Effector memory CD4-positive, alpha-beta T cell (primary cell): Measurements from ENCODE around the gene OSBPL1A.

Source experiments
- DNase-seq, 3 donors: peaks; one replicate each; pipeline ENCODE4 v3.0.0-alpha.2; 2020
- H3K27ac ChIP-seq: 2 replicates; pipeline ENCODE4 v1.7.0; 2013; ENCODE audit warnings: mild to moderate bottlenecking, low read length, moderate library complexity; ENCODE audit not compliant: insufficient read depth, poor library complexity, severe bottlenecking
- H3K27me3 ChIP-seq: replicated peaks from 2 replicates; pipeline ENCODE4 v1.7.0; 2013; ENCODE audit warnings: mild to moderate bottlenecking, low read length; ENCODE audit not compliant: insufficient read depth, control insufficient read depth, poor library complexity, severe bottlenecking
- H3K36me3 ChIP-seq: 2 replicates; pipeline ENCODE4 v1.7.0; 2013; ENCODE audit warnings: mild to moderate bottlenecking, low read length, moderate library complexity; ENCODE audit not compliant: control insufficient read depth, insufficient read depth
- H3K4me1 ChIP-seq: 2 replicates; pipeline ENCODE4 v1.7.0; 2013; ENCODE audit warnings: low read length, mild to moderate bottlenecking; ENCODE audit not compliant: control insufficient read depth, insufficient read depth, poor library complexity, severe bottlenecking
- H3K4me3 ChIP-seq: 2 replicates; pipeline ENCODE4 v1.7.0; 2013; ENCODE audit warnings: low read length, low read depth, mild to moderate bottlenecking; ENCODE audit not compliant: insufficient read depth, poor library complexity, severe bottlenecking
- H3K9me3 ChIP-seq: 2 replicates; pipeline ENCODE4 v1.7.0; 2013; ENCODE audit warnings: mild to moderate bottlenecking, low read length, moderate library complexity; ENCODE audit not compliant: control insufficient read depth
- total RNA-seq, 3 donors: gene quantifications; one replicate each; lab custom pipeline; 2026; lab: John Stamatoyannopoulos, UW

Gene OSBPL1A
- total RNA-seq: 2.4 to 5.6 (median 3.8) reads per million in 3 donors

- Histone ChIP-seq H3K9me3 (no peaks in the 10 kb centered on the region), H3K27me3 (no peaks in the 10 kb centered on the region), H3K4me3 (peak within 1 kb of the TSS; percentile 77), H3K36me3 (no peaks in the 10 kb centered on the region), H3K27ac (no peak within 1 kb of the TSS), H3K4me1 (peaks cover 9% of the 10 kb centered on the region)
- peak; percentile 65 to 74 (median 69) for DNase-seq
Observed at GRCh38 chr18:24397694-24398368, at the start of gene OSBPL1A. TSS of gene OSBPL1A (minus strand) at chr18:24397824. CDS start at chr18:24377533, 20,291 bp downstream.

GRCh38 chr18:24446953-24447538, 49.4 kb upstream of the OSBPL1A start:
- Histone ChIP-seq H3K4me1 (no peaks in the 10 kb centered on the region), H3K4me3 (no peak overlapping the region), H3K9me3 (no peaks in the 10 kb centered on the region), H3K27me3 (no peaks in the 10 kb centered on the region), H3K36me3 (peaks cover 21% of the 10 kb centered on the region), H3K27ac (no peak overlapping the region)
- no peak for DNase-seq

- Histone ChIP-seq H3K27ac (no peak overlapping the region), H3K4me3 (no peak overlapping the region), H3K9me3 (no peaks in the 10 kb centered on the region), H3K4me1 (no peaks in the 10 kb centered on the region), H3K27me3 (no peaks in the 10 kb centered on the region), H3K36me3 (peaks cover 23% of the 10 kb centered on the region)
- DNase-seq: no peak
Observed at GRCh38 chr18:24446453-24446852, 48.8 kb upstream of the OSBPL1A start.

- H3K27ac ChIP-seq: no peak overlapping the region
- H3K9me3 ChIP-seq: no peaks in the 10 kb centered on the region
- H3K4me3 ChIP-seq: no peak overlapping the region
- H3K27me3 ChIP-seq: no peaks in the 10 kb centered on the region
- no peak for DNase-seq
- peaks cover 28% of the 10 kb centered on the region for H3K36me3 ChIP-seq
- no peaks in the 10 kb centered on the region for H3K4me1 ChIP-seq
Observed at GRCh38 chr18:24443870-24444269, 46.2 kb upstream of the OSBPL1A start.

GRCh38 chr18:24436939-24437338, 39.3 kb upstream of the OSBPL1A start:
- H3K4me3 ChIP-seq: no peak overlapping the region
- H3K27ac ChIP-seq: no peak overlapping the region
- H3K27me3 ChIP-seq: no peaks in the 10 kb centered on the region
- no peak for DNase-seq
- no peaks in the 10 kb centered on the region for H3K4me1 ChIP-seq
- H3K9me3 ChIP-seq: no peaks in the 10 kb centered on the region
- peaks cover 16% of the 10 kb centered on the region for H3K36me3 ChIP-seq

GRCh38 chr18:24432618-24433017, 35.0 kb upstream of the OSBPL1A start:
- H3K9me3 ChIP-seq: no peaks in the 10 kb centered on the region
- no peaks in the 10 kb centered on the region for H3K36me3 ChIP-seq
- no peak overlapping the region for H3K4me3 ChIP-seq
- no peaks in the 10 kb centered on the region for H3K27me3 ChIP-seq
- H3K4me1 ChIP-seq: no peaks in the 10 kb centered on the region
- no peak overlapping the region for H3K27ac ChIP-seq
- no peak for DNase-seq

- Histone ChIP-seq H3K4me3 (no peak overlapping the region), H3K27me3 (no peaks in the 10 kb centered on the region), H3K36me3 (no peaks in the 10 kb centered on the region), H3K4me1 (no peaks in the 10 kb centered on the region), H3K27ac (no peak overlapping the region), H3K9me3 (no peaks in the 10 kb centered on the region)
- no peak for DNase-seq
Observed at GRCh38 chr18:24429188-24429587, 31.6 kb upstream of the OSBPL1A start.

- Histone ChIP-seq H3K27ac (no peak overlapping the region), H3K4me1 (no peaks in the 10 kb centered on the region)
Observed at GRCh38 chr18:24428709-24429108, 31.1 kb upstream of the OSBPL1A start.

GRCh38 chr18:24427484-24427883, 29.9 kb upstream of the OSBPL1A start:
- Histone ChIP-seq H3K4me1 (no peaks in the 10 kb centered on the region), H3K9me3 (no peaks in the 10 kb centered on the region), H3K4me3 (no peak overlapping the region), H3K27ac (no peak overlapping the region), H3K36me3 (no peaks in the 10 kb centered on the region), H3K27me3 (no peaks in the 10 kb centered on the region)
- no peak for DNase-seq

More at GRCh38 chr18:24428709-24429108, 31.1 kb upstream of the OSBPL1A start:
- no peaks in the 10 kb centered on the region for H3K9me3 ChIP-seq
- H3K27me3 ChIP-seq: no peaks in the 10 kb centered on the region
- H3K36me3 ChIP-seq: no peaks in the 10 kb centered on the region
- DNase-seq: no peak
- no peak overlapping the region for H3K4me3 ChIP-seq
